ENCODE results near the gene PNLIPRP2.

GRCh38 chr10:116621934-116622655 is 1.3 kb downstream of the PNLIPRP2 start:
- TF ChIP-seq CTCF (IDR thresholded peaks at IDR 0.05) = no peak
- no peak for TF ChIP-seq POLR2A (IDR thresholded peaks at IDR 0.05)
- TF ChIP-seq POLR2AphosphoS5 (IDR thresholded peaks at IDR 0.05) = no peak
